ENCODE results near the gene GNAO1.

The GNAO1 gene

DNA sequence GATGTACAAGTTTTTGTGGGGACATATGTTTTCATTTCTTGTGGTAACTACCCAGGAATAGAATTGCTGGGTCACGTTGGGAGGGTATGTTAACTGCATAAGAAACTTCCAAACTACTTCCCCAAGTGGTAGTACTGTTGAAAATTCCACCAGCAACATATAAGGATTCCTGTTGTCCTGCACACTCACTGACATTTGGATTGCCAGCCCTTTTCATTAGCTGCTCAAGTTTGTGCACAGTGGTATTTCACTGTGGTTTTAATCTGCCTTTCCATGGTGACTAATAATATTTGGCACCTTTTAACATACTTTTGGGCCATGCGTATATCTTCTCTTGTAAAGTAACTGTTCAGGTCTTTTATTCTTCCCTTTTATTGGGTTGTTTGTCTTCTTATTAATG is 103.3 kb downstream of the GNAO1 start:
- no peak for DNase-seq

- DNase-seq, result no peak
Observed at GRCh38 chr16:56295059-56295665, 103.9 kb downstream of the GNAO1 start.

DNA sequence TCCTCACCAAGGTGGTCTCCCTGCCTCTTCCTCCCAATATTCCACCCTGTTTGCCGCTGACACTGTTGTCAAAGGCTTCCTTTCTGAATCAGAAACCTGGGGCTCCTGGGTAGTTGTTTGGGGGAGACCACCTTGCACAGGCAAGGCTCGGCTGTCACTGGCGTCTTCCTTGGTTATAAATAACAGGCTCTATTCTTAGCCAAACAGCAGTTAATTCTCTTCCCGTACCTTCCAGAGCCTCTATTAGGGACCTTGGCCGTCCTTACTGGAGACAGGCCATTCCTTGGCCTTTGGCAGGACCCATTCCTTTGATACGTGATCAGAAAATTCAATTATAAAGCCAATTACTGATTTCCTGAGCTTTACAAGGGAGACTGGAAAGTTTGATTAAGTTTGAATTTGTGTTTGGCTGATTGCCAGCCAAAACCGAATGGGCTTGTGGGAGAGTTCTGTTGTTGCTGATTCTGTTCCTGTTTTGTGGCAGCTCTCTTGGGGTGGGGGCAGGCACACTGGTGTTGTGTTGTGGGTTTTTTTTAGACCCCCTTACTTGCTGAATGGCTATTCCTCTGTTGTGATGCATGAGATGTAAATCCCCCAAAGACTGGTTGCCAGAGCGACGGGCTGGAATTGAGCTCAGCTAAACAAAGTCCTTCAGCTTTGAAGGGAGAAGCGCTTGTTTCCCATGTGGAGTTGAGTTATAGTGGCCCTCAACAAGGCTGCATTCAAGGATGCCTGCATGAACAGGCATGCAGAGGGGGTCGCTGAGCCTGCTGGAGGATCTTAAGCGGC is 104.6 kb downstream of the GNAO1 start:
- no peak for DNase-seq

DNA sequence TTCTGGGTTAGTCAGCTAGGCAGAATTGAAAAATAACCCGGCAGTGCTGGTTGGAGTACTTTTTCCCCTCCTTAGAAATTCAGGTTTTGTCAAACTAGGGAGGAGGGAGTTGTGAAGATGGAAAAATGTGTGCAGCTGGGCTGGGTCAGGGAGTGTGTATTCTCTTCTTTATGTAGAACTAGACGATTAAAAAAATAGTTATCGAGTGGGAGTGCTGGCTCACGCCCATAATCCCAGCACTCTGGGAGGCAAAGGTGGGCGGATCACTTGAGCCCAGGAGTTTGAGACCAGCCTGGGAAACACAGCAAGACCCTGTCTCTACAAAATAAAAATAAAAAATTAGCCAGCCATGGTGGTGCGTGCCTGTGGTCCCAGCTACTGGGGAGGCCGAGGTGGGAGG is 106.4 kb downstream of the GNAO1 start:
- DNase-seq, result no peak

DNA sequence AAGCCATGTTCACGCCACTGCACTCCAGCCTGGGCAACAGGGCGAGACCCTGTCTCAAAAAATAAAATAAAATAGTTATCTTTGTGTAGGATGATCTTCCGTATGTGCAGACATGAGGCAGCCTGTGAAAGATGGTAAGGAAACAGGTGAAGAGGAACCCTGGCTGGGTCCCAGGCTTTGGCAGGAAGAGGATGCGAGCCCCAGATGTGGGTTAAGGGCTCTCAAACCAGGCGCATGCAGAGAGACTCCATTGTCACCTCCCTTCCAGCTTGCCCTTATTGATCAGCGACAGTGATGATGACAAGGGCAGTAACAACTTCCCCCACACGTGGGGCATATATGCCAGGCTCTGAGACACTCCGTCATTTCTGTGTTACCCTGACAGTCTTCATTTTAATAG is 106.8 kb downstream of the GNAO1 start:
- no peak for DNase-seq

GRCh38 chr16:56298948-56299596 is 107.8 kb downstream of the GNAO1 start:
- no peak for DNase-seq

DNA sequence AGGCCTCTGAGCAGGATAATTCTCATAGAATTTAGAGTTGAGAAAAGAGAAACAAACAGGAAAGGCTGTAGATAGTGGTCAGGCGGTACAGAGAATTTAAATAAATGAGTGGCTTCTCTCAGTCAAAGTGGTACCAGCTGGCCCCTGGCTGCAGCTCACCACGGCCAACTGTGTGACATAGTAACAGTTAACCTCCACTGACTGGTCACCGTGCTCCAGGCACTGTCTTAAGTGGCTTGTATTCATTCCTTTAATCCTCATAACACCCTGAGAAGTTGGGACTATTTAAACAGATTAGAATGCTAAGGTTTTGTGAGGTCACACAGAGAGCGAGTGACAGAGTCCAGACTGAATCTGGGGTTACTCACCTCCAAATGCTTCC is 108.9 kb downstream of the GNAO1 start:
- no peak for DNase-seq

DNA sequence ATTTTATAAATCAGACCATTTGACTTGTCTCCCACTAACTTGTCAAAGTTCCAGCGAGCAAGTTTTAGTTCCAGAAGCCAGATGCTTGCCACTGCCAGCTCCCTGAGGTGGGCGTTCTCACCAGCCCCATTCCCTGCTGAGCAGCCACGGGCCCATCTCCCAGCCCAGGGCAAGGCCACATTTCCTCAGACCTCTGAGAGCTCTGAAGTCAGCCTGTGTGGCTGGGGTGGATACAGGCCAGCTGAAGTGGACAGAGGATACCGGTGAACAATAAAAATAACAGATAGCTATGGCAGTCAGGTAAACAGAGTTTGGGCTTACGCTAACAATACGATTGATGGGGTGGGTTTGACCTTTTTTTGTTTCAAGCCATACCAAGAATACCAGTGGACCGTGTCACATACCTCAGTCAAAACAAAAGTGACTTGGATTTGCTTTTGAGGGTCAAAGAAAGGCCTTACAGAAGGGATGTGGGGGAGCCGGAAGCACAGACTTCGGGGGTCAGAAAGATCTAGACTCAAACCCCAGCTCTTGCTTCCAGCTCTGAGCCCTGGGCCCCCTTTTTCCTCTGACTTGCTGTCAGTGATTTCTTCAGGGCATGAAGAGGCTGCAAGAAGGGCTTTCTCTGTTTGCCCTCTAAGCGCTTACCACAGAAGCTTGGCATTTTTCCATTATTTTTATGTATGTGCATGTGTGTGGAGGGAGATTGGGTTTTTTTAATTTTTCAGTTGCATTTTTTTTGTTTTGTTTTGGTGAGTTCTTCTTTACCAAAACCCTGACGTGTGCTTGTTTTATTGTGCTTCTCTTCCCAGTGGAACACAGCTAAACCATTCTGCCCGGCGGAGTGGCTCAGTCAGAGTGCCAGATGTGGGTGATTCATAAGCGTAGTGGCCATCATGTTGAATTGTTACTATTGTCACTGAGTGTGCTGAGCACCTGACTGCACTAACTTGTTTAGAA is 109.9 kb downstream of the GNAO1 start:
- no peak for DNase-seq

DNA sequence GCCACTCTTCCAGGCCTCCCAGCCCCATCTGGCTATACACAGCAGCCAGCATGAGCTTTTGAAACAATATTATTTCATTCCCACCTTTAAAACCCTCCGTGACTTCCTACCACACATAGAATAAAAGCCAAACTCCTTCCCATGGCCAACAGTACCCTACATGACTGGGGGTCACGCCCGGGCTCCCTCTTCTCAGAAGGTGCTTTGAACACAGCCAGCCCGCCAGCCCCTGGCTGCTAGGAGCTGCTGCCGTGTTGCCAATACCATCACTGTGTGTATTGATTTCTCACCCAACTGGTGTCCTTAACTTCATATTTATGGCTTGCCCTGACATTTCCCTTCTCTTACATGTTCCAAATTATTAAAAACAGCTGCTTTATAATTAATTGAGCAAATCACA is 111.2 kb downstream of the GNAO1 start:
- no peak for DNase-seq

DNA sequence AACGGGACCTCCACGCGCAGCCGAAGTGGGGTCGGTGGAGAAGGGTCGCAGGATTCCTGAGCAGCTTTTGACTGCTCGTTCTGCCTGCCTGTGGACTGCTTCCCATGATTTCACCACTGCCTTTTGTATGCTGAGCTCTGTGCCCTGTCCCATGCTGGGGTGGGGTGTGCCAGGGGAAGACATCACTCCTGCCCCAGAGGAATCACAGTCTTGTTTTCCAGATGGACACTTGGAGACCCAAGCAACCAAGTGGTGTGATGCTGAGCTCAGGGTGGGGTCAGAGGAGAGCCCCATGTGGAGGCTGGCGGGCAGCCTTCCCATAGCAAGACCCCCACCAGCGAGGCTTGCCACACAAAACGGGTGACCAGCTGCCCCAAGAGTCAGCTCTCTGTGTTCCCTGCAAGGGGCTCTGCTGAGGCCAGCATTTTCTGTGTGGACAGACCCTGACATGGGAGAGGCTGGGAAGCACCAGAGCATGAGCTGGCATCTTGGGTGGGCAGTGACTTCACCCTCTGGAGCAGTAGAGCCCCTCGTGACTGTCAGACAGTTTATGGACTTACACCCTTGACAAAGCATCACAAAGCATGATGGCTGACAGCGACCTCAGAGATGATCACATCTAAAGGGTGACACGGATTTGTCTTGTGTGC is 111.9 kb downstream of the GNAO1 start:
- DNase-seq, result no peak

DNA sequence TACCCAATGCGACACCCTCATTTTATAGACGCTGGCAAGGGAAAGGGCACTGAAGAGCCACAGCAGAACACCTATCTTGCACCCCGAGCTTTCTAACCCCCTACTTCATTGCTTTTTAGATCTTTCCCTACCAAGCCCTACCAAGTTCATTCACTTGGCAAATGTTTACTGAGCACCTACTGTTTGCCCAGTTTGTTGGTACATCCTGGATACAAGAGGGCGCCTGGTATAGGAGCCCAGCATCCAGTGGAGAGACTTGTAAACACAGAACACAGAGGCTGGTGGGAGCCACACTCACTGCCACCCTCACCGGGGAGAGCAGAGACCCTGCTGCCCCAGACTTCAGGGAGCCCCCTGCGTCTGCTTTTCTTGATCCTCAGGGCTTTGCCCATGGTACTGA is 112.6 kb downstream of the GNAO1 start:
- DNase-seq, result no peak

DNA sequence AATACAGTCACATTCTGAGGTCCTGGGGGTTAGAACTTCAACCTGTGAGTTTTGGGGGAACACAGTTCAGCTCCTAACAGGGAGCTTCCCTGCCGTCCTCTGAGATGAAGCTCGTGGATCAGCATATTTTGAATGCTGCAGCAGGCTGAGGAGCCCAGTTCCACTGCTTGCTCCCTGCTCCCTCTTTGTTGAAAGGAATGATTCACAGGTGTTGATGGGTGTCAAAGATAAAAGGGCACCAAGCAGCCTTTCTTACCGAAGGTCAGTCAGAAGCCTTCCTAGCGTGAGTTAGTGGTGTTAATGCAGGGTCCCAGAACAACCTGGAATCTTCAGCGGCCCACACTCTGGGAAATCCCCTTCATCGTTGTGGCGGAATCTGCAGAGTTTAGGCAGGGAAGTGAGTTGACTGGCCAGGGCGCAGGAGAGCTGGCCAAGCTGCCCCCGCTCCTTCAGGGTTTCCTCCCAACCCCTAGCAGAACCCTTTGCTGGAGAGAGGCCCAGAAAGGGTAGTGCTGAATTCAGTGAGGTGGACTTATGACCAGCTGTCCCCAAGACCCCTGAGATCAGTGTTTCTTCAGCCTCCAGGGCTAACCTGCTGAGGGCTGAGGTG is 114.8 kb downstream of the GNAO1 start:
- DNase-seq, result no peak

DNA sequence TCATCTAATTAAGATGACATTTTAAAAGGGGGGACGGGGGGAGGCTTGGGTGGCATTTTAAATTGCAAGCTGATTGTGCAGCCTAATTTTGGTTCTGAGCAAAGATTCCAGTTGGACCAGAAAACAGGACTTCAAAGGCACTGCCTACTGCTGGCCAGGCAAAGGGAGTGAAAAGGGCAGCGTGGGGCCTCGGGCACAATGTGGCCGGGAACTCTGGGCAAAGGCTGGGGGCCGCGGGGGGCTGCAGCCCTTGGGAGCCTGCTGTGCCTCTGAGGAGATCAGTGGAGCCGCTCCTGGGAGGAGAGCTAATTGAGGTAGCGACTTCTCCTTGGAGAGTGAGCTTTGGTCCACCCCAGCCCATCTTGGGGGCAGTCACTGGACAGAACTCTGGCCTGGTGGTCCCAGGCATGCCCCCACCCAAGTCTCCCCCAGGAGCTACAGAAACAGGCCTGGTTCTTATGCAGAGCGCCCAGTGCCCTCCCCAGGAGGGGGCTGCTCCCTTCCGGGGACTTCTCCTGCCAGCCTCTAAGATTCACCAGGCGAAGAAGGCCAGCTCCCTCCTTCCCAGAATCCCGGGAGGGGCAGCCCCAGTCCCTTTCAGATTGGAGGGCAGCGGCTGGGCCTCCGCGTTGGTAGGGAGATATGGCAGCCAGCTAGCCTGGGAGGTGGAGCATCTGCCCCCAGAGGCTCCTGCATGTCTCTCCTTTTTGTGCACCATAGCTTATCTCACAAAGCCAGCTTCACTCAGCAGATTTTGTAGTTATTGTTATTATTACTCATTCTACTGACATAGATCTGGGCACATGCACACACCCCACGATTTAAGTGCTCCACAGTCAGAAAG is 115.6 kb downstream of the GNAO1 start:
- no peak for DNase-seq

GRCh38 chr16:56307534-56307873 is 116.2 kb downstream of the GNAO1 start:
- no peak for DNase-seq

GRCh38 chr16:56309008-56309407 is 117.7 kb downstream of the GNAO1 start:
- no peak for DNase-seq

DNA sequence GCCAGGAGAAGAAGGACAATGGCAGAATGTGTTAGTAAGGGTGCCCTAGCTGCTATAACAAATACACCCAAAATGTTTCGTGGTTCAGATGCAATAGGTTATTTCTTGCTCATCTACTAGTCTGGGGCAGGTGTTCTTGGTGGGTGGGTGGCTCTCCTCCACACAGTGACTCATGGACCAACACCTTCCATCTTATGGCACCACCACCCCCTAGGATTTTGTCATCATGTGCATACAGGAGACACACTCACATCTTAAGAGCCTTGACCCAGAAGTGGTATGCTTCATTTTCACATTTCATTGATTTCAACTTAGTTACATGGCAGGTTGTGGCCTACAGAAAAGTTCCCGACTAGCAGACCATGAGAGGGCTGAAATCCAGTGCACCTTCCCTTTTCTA is 119.4 kb downstream of the GNAO1 start:
- no peak for DNase-seq

GRCh38 chr16:56311208-56312027 is 120.1 kb downstream of the GNAO1 start:
- DNase-seq, result peak in 1 of 5 experiments; percentile 11

DNA sequence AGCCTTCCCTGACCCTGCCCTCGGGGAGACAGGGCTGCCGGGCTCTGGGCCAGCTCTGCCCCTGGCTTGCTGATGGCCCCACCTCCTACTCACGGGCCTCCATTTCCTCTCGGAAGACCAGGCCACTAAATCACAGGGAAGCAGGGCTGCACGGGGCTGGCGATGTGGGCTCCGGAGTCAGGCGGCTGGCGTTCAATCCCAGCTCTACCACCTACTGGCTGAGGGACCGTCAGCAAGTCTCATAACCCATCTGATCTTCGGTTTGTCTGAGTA is 120.7 kb downstream of the GNAO1 start:
- DNase-seq, result no peak

DNA sequence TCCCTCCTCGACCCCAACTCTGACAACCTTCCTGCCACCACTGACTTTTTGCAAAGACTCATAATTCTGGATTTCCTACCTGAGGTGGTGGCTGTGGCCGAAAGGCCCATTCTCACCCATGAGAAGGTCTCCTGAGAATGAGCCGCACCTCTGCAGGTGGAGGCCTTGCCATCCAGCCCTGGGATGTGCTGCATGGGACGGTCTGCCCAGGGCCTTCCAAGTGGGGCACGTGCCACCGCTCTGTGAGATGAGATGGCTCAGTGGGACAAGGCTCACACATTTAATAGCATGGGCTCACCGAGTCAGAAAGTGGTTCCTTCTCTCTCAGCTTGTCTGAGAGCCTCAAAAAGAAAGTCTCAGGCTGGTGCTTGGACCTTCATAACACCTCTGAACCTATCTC is 121.3 kb downstream of the GNAO1 start:
- DNase-seq, result no peak

DNA sequence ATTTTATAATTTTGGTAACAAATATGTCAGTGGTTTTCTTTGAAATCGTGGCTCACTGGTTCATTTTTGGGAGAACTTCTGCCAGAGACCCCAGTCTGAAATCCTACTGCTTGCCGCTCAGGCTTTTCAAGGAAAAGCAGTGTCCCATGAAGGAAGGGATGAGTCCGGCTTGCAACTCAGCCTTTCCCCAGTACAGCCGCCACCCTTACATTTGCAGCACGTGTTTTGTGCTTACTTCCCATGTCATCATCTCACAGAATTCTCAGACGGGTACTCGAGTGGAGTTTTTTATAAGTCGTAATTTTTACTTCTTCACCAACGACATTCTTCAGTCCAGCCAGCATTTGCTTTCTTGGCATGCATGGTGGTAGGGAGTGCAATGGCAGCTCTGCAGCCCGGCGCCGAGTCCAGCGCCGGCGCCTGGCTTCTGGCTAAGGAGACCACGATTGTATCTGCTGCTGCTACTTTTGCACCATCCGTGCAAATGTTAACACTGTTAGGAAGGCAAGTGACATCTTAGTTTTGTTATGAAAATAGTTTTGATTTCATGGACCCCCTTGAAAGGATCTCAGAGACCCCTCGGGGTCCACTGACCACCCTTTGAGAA is 123.1 kb downstream of the GNAO1 start:
- no peak for DNase-seq
